Right lobe of liver (tissue), 4 donors: ENCODE data around the gene IFNA4.

Source experiments
- CTCF ChIP-seq, 4 donors: fragments of 200-600 bp in 3 of 4; fragments of 450-650 bp in 1 of 4; IDR thresholded peaks; one replicate each; pipeline versions ENCODE4 v1.5.1 to v1.8.0; 2016 to 2022; ENCODE audit warnings: antibody characterized with exemption in 4 of 4, mild to moderate bottlenecking in 2 of 4
- POLR2A ChIP-seq: fragments of 450-650 bp; IDR thresholded peaks from one replicate; pipeline ENCODE4 v1.6.1; 2017; ENCODE audit warnings: antibody characterized with exemption, mild to moderate bottlenecking
- donor health status: DM: no; HTN: no; CAD: no.
- donor health status: DM: no; HTN: no; CAD: no.
- donor health status: DM: no; HTN: yes; CAD: no.

- TF ChIP-seq CTCF (IDR thresholded peaks at IDR 0.05) (no peak), POLR2A (no peak)
Measured at GRCh38 chr9:21144603-21145002, 42.8 kb downstream of the IFNA4 start.
